ENCODE results near the gene PLAC9.
A peak's percentile ranks its signal among the peaks of the same experiment; 100 is the strongest.

PLAC9 gene

GRCh38 chr10:80158126-80158525, 25.6 kb downstream of the PLAC9 start:
- Histone ChIP-seq H3K36me3 (peaks cover 100% of the 10 kb centered on the region), H3K27ac (no peak overlapping the region), H3K4me1 (ENCODE audit: control insufficient read depth in 1 of 2, insufficient read depth in 1 of 2, low read depth in 1 of 2, low read length in 1 of 2) (no peaks in the 10 kb centered on the region), H3K27me3 (no peaks in the 10 kb centered on the region), H3K4me3 (ENCODE audit: low read depth in 1 of 2, low read length in 1 of 2) (no peak overlapping the region), H3K9me3 (peaks cover 3% of the 10 kb centered on the region)
- no peak for TF ChIP-seq CTCF (IDR thresholded peaks at IDR 0.05)

GRCh38 chr10:80158598-80159127, 26.1 kb downstream of the PLAC9 start:
- TF ChIP-seq CTCF (IDR thresholded peaks at IDR 0.05) = no peak
- peak overlapping the region; percentile 26 for H3K27ac ChIP-seq
- no peaks in the 10 kb centered on the region for H3K27me3 ChIP-seq
- peaks cover 100% of the 10 kb centered on the region for H3K36me3 ChIP-seq
- H3K4me1 ChIP-seq (ENCODE audit: control insufficient read depth in 1 of 2, insufficient read depth in 1 of 2, low read depth in 1 of 2, low read length in 1 of 2) = no peaks in the 10 kb centered on the region
- peaks cover 5% of the 10 kb centered on the region for H3K9me3 ChIP-seq
- H3K4me3 ChIP-seq (ENCODE audit: low read depth in 1 of 2, low read length in 1 of 2) = no peak overlapping the region

GRCh38 chr10:80159166-80159873, 26.8 kb downstream of the PLAC9 start:
- Histone ChIP-seq H3K36me3 (peaks cover 100% of the 10 kb centered on the region), H3K27ac (peak overlapping the region; percentile 26), H3K9me3 (peaks cover 5% of the 10 kb centered on the region), H3K27me3 (no peaks in the 10 kb centered on the region), H3K4me1 (ENCODE audit: control insufficient read depth in 1 of 2, insufficient read depth in 1 of 2, low read depth in 1 of 2, low read length in 1 of 2) (no peaks in the 10 kb centered on the region), H3K4me3 (ENCODE audit: low read depth in 1 of 2, low read length in 1 of 2) (no peak overlapping the region)
- TF ChIP-seq CTCF (IDR thresholded peaks at IDR 0.05) = no peak

- Histone ChIP-seq H3K27ac (peak overlapping the region; percentile 20), H3K27me3 (no peaks in the 10 kb centered on the region), H3K4me1 (ENCODE audit: control insufficient read depth in 1 of 2, insufficient read depth in 1 of 2, low read depth in 1 of 2, low read length in 1 of 2) (no peaks in the 10 kb centered on the region), H3K36me3 (peaks cover 100% of the 10 kb centered on the region), H3K4me3 (ENCODE audit: low read depth in 1 of 2, low read length in 1 of 2) (no peak overlapping the region), H3K9me3 (peaks cover 5% of the 10 kb centered on the region)
- TF ChIP-seq CTCF (IDR thresholded peaks at IDR 0.05) = no peak
Observed at GRCh38 chr10:80160361-80161320, 28.1 kb downstream of the PLAC9 start.

GRCh38 chr10:80161321-80162083, 29.0 kb downstream of the PLAC9 start:
- H3K4me1 ChIP-seq (ENCODE audit: control insufficient read depth in 1 of 2, insufficient read depth in 1 of 2, low read depth in 1 of 2, low read length in 1 of 2) = no peaks in the 10 kb centered on the region
- H3K4me3 ChIP-seq (ENCODE audit: low read depth in 1 of 2, low read length in 1 of 2) = no peak overlapping the region
- H3K36me3 ChIP-seq = peaks cover 100% of the 10 kb centered on the region
- H3K9me3 ChIP-seq = peaks cover 5% of the 10 kb centered on the region
- no peak for TF ChIP-seq CTCF (IDR thresholded peaks at IDR 0.05)
- peak overlapping the region; percentile 20 for H3K27ac ChIP-seq
- no peaks in the 10 kb centered on the region for H3K27me3 ChIP-seq

Measured in neutrophil (primary cell).